ENCODE results near the gene MAN2B2. TPM values are rescaled to one million over a fixed set of nuclear protein-coding genes. Genes with fewer than 3 reads are reported as not detected.
"Not testable (repeated sequence)": the region's sequence is repeated elsewhere in the genome, so short reads cannot be mapped to it uniquely, and the experiment has no call there.

MAN2B2 gene
- polyA plus RNA-seq, 12 donors = 5.4 to 19.5 (median 7.5) TPM; not detected in 1

DNA sequence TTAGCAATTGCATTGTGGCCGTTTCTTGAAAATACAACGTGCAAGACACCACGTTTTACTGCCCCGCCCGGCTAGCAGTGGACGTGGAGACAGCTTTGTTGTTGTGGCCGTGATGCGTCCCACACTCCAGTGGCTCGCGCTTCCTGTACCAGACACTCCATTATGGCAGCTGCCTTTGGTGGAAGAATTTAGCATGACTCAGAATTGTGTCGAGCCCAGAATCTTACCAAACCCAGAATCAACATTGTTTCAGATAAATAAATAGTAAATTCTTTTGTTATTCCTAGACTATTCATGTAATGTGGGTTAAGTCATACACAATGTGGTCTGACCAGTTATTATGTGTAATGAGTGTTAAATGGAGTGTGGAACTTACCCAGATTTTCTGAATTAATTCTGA lies 93.4 kb downstream of the MAN2B2 start:
- no peak for DNase-seq

DNA sequence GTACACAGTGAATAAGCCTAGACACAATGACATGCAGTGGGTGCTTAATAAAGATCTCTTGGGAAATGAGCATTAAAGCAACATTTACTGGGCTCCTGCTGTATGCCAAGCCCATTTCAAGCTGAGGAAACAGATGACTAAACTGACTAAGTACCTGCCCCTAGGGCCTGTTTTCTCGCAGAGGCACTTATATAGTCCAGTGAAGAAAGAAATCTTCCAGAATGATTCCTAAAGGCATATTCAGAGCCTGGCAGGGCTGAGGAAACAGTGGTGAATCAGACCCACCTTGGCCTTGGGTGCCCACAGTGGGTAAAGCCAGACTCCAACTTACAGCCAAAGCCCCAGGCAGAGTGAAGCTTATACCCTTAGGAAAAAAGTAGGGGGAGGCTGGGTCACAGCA lies 96.7 kb downstream of the MAN2B2 start:
- DNase-seq = no peak

DNA sequence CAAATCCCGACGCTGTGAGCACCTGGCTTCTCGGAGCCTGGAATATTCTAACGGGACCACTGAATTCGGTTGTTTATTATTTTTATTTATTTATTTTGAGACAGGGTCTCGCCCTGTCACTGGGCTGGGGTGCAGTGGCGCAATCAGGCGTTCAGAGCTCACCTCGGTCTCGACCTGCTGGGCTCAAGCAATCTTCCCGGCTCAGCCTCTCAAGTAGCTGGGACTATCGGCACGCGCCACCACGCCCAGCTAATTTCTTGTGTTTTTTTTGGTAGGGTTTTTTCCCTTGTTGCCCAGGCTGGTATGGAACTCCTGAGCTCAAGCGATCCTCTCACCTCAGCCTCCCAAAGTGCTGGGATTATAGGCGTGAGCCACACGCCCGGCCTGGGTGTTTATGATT lies 97.1 kb downstream of the MAN2B2 start:
- no peak for DNase-seq

GRCh38 chr4:6672541-6673190 lies 97.7 kb downstream of the MAN2B2 start:
- DNase-seq = not testable (repeated sequence)

Other genes with a start within 250 kb of the MAN2B2 start
- 10 to 100 TPM in 1 of 12 donors, 1 to 10 TPM in 2, under 1 TPM in 7, not detected in 2; 0.19 to 14.3 (median 0.27) TPM for gene PPP2R2C, start 102.6 kb upstream of the MAN2B2 start, polyA plus RNA-seq (ENCODE audit: insufficient read length in 12 of 12)
- gene MRFAP1, start 65.5 kb downstream of the MAN2B2 start, polyA plus RNA-seq (ENCODE audit: insufficient read length in 12 of 12) = 100 to 1,000 TPM in 11 of 12 donors, not detected in 1; 207 to 331 (median 247) TPM
- gene S100P, start 118.7 kb downstream of the MAN2B2 start, polyA plus RNA-seq (ENCODE audit: insufficient read length in 12 of 12) = 1 to 10 TPM in 9 of 12 donors, under 1 TPM in 1, not detected in 2; 0.93 to 5.5 (median 1.6) TPM
- gene MRFAP1L1, start 134.7 kb downstream of the MAN2B2 start, polyA plus RNA-seq (ENCODE audit: insufficient read length in 12 of 12) = 10 to 100 TPM in 11 of 12 donors, not detected in 1; 50.4 to 76.4 (median 58.7) TPM
- gene BLOC1S4, start 141.0 kb downstream of the MAN2B2 start, polyA plus RNA-seq (ENCODE audit: insufficient read length in 12 of 12) = 10 to 100 TPM in 2 of 12 donors, 1 to 10 TPM in 9, not detected in 1; 6.0 to 13.6 (median 7.5) TPM
- 10 to 100 TPM in 11 of 12 donors, not detected in 1; 18.7 to 25.5 (median 23.3) TPM for gene KIAA0232, start 207.5 kb downstream of the MAN2B2 start, polyA plus RNA-seq (ENCODE audit: insufficient read length in 12 of 12)

Measured in muscle of arm (tissue), 12 donors.